GM13976 (cell line): ENCODE data around the gene PPOX.

Source experiments
- DNase-seq: peaks from one replicate; pipeline ENCODE4 v3.0.0; 2012; ENCODE audit warnings: low spot score
- in situ Hi-C: fragments of 300-500 bp; cut with MboI; formaldehyde crosslinking; loops from one replicate; pipeline ENCODE4 v1.12.0; 2022; ENCODE audit warnings: low sequenced_read_pairs, mixed read lengths, inconsistent platforms; ENCODE audit not compliant: unreplicated experiment
- TF ChIP-seq, protein P1 (sequence below): IDR thresholded peaks from 2 replicates; pipeline ENCODE4 v1.5.1; 2012; ENCODE audit warnings: borderline replicate concordance, mild to moderate bottlenecking; ENCODE audit not compliant: insufficient read depth; ENCODE audit errors: extremely low read depth, missing control alignments, control extremely low read depth

Gene PPOX

DNA sequence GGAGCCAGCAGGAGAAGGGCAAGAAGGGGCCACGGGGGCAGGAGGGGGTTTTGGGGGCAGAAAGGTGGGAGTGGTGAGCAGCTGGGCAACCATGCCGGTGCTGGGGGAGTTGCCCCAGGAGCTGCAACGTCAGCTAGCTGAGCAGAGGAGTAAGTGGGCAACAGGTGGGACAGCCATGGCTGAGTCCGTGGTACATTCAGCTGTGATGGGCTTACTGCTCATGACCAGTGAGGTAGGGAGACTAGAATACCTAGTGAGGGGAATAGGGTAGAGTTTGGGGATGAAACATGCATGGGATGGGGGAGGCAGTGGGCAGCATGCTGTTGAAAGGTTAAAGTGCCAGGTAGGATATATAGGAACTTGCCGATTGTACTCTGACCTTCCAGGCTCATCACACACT, 4.6 kb upstream of the PPOX start:
- TF ChIP-seq, protein P1, sequence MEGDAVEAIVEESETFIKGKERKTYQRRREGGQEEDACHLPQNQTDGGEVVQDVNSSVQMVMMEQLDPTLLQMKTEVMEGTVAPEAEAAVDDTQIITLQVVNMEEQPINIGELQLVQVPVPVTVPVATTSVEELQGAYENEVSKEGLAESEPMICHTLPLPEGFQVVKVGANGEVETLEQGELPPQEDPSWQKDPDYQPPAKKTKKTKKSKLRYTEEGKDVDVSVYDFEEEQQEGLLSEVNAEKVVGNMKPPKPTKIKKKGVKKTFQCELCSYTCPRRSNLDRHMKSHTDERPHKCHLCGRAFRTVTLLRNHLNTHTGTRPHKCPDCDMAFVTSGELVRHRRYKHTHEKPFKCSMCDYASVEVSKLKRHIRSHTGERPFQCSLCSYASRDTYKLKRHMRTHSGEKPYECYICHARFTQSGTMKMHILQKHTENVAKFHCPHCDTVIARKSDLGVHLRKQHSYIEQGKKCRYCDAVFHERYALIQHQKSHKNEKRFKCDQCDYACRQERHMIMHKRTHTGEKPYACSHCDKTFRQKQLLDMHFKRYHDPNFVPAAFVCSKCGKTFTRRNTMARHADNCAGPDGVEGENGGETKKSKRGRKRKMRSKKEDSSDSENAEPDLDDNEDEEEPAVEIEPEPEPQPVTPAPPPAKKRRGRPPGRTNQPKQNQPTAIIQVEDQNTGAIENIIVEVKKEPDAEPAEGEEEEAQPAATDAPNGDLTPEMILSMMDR: no peak
- DNase-seq: no peak
- in situ Hi-C loops: no loop called here

GRCh38 chr1:161162052-161162451, 4.2 kb upstream of the PPOX start:
- TF ChIP-seq, protein P1: no peak
- in situ Hi-C loops: no loop called here
- DNase-seq: no peak

- in situ Hi-C loops: no loop called here
- TF ChIP-seq, protein P1: no peak
- no peak for DNase-seq
These were observed 3.4 kb upstream of the PPOX start for GRCh38 chr1:161162806-161163205.

GRCh38 chr1:161163793-161164192, 2.4 kb upstream of the PPOX start:
- in situ Hi-C loops: no loop called here
- DNase-seq: no peak
- TF ChIP-seq, protein P1: no peak

- DNase-seq: no peak
- in situ Hi-C loops: no loop called here
- TF ChIP-seq, protein P1: no peak
These were observed 1.2 kb upstream of the PPOX start for GRCh38 chr1:161164901-161165610.

GRCh38 chr1:161166669-161167548, 683 bp downstream of the PPOX start:
- no peak for DNase-seq
- TF ChIP-seq, protein P1: no peak
- in situ Hi-C loops: no loop called here
